GM19193 (cell line): ENCODE measurements around the gene STX11.

Experiments used
- POLR2A ChIP-seq: IDR thresholded peaks from 4 replicates; pipeline ENCODE4 v1.6.1; 2011; ENCODE audit not compliant: insufficient read depth, insufficient read length; ENCODE audit errors: extremely low read depth

Gene STX11

DNA sequence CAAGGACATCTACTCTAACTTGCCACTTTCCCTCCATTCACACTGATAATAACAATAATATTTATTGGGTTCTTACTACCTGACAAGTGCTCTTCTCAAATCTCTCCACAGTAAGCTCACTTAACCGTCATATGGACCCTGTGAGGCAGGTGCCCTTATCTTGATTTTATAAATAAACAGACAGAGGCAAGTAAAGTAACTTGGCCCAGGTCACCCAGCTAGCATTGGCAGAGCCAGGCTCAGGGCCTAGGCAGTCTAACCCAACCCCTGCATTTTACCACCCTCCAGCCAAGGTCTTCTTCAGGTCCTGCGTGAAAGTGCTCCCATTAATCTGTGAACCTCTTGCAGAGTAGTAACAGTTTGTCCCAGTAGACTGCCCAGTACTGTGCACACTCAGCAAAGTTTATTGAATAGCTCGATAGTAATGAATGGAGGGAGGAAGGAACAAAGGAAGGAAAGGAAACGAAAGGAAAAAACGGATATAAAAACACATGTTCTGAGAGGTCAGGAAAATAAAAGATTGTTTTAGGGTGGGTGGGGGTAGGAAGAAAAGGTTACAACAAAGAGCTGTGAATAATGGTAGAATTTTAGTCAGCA is 17.0 kb upstream of the STX11 start:
- no peak for TF ChIP-seq POLR2A

DNA sequence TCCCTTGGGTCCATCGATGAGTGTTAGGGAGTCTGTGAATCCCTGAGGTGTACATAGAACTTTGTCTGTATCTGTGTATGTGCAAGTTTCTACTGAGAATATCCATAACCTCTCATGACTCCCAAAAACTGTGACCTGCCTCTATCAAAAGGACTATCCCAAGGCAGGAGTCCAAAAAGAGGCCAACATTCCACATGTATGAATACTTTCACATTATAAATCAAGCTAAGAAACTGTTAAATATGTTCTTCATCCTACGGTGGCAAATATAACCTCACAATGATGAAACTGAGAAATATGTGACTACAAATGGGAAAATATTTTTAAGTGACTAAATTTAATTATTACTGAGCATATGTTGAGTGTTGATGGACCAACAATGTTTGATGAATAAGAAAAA is 16.1 kb upstream of the STX11 start:
- no peak for TF ChIP-seq POLR2A

- TF ChIP-seq POLR2A: no peak
Observed at GRCh38 chr6:144134737-144135136, 15.6 kb upstream of the STX11 start.

DNA sequence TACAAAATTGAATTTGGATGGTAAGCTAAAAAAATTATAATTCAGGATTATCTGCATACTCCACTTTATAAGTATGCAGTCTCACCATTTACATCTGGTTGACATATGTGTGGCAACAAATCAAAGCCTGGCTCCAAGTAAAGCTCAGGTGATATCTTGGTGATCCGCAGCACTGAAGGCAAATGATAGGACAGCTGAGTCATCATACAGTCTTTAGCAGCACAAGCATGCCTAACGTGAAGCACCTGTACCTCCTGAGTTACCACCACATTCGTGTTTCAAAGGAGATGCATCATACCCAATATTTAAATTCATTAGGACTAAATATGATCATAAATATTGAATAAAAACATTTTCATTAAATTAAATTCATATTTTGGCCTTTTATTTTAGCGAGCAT is 11.8 kb upstream of the STX11 start:
- TF ChIP-seq POLR2A: no peak

DNA sequence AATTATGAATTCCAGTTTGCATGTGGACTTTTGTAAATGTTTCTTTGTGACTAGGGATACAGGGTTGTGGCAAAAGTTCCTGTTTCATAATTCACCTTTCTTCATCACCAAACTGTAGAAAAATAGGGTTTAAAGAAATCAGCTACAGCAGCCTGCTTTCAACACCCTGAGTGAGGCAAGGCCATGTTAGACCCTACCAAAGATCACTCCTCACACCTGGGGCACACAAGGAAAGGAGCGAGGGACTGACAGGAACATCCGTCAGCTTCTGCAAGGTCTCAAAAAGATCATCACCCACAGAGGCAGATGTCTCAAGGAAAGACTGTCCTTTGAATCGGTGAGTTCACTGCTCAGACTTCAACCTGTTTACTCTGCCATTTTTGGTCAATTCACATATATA is 10.5 kb upstream of the STX11 start:
- TF ChIP-seq POLR2A: no peak

DNA sequence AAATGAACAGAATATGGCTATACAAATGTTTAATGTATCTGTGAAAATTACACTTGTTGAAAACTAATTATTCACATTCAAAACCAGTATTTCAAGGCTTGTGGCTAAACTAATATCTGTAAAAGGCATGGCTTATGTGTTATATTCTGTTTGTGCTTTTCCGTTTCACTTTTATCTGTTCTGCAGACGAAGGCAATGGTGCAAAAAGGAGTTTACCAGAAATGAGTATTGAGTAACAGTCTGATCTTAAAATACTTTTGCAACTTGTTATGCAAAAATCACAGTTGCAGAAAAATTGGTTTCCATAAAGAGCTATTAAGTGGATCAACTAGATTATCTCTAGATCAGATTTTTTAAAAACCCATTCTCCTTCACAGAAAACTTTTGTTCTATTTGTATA is 9.4 kb upstream of the STX11 start:
- no peak for TF ChIP-seq POLR2A

DNA sequence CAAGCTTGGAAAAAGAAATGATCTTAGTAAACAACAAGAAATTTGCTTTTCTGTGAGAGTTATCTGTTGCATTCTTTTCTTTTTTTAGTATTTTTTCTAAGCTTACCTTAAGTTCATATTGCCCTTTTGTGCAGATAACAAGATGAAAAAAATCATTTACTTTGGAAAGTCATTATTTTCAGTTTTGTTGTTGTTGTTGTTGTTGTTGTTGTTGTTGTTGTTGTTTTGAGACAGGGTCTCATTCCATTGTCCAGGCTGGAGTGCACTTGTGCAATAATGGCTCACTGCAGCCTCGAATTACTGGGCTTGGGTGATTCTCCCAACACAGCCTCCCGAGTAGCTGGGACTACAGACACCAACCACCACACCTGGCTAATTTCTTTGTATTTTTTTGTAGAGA is 8.8 kb upstream of the STX11 start:
- TF ChIP-seq POLR2A: no peak

GRCh38 chr6:144143106-144143505 is 7.2 kb upstream of the STX11 start:
- no peak for TF ChIP-seq POLR2A

- TF ChIP-seq POLR2A: no peak
Observed at GRCh38 chr6:144143878-144144277, 6.4 kb upstream of the STX11 start.

GRCh38 chr6:144144996-144145395 is 5.3 kb upstream of the STX11 start:
- no peak for TF ChIP-seq POLR2A

GRCh38 chr6:144145541-144145940 is 4.8 kb upstream of the STX11 start:
- TF ChIP-seq POLR2A: no peak

GRCh38 chr6:144148886-144149285 is 1.4 kb upstream of the STX11 start:
- no peak for TF ChIP-seq POLR2A

GRCh38 chr6:144149558-144149893 is 791 bp upstream of the STX11 start:
- TF ChIP-seq POLR2A: no peak

DNA sequence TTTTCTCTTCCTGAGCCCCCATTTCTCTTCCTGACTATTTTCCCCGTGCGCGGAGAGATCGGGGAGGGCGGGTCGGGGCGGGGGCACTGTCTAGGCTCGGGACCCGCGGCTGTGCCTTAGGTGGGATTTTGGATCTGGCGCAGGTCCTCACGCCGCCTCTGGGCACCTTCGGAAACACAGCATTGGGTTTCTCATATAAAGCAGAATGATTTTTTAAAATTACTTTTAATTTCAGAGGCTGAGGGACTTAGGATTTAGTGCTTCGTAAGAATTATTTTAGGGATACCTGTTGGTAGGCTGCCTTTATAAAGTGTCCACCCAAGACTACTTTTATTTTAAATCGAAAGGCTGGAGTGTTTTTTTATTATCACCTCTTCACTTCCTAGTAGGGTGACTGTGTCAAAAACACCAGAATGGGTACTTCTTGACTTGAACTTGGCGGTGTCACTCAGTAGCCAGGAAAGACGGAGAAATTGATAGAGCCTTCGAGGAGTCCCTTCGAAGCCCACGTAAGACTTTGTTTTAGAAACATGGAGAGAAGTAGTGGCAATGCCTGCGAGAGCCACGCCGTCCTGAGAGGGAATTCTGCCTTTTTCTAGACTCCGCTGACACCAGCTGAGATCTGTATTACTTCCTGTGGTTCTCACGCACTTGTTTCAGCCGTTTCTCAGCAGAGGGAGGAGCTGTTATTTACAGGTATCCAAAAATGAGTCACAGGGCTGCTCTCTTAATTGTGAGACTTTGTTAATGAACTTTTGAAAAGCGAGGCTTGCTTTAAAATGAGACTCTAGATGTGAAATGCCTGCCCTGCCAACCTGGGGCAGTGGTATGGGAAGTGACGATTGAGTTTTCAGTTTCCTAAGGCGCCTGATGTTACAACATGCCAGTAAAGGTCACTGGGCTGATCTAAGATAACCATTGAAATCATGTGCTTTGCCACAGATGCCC is 667 bp downstream of the STX11 start:
- TF ChIP-seq POLR2A: peak; percentile 57

DNA sequence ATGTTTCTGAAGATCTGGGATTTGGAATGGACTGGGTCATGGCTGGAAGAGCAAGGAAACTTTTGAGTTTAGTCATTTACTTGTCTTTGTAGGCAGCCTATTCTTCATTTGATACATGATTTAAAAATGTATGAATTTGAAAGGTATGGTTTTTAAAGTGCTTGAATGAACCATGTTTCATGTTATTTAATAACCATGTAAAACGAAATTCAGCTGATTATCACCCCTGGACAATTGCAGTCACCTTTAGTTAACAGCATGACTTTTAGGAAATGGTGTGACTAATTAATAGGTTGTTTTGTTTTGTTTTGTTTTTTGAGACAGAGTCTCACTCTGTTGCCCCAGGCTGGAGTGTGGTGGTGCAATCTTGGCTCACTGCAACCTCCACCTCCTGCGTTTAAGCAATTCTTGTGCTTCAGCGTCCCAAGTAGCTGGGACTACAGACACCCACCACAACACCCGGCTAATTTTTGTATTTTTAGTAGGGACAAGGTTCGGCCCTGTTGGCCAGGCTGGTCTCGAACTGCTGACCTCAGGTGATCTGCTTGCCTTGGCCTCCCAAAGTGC is 2.1 kb downstream of the STX11 start:
- TF ChIP-seq POLR2A: no peak

DNA sequence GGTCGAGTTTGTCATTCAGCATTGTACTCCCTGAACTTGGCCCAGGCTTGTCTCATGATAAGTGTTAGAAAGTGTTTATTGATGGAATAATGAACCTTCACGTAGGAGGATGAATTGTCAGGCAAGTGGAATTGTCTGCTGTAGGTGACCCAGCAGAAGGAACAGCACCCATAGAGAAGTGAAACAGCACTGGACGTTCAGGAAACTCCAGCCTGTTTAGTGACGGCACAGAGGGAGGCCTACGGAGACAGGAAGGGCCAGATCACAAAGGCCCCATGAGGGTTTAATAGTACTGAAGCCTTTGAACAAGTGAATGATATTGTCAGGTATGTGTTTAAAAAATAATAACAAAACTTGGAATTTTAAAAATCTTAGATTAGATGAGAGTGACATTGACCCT is 2.9 kb downstream of the STX11 start:
- no peak for TF ChIP-seq POLR2A
